HG02571 (cell line): ENCODE results near the gene LSM7.

Experiments
- ATAC-seq: cut with Tn5 transposase; IDR thresholded peaks from one replicate; pipeline ENCODE4 v1.9.1; 2021; ENCODE audit warnings: mild to moderate bottlenecking, moderate library complexity; ENCODE audit not compliant: unreplicated experiment

LSM7 gene

GRCh38 chr19:2325281-2326046 lies 2.9 kb downstream of the LSM7 start:
- ATAC-seq: no peak

GRCh38 chr19:2324220-2324948 lies 4.0 kb downstream of the LSM7 start:
- ATAC-seq: no peak

GRCh38 chr19:2323707-2324106 lies 4.7 kb downstream of the LSM7 start:
- no peak for ATAC-seq

GRCh38 chr19:2321565-2322283 lies 6.7 kb downstream of the LSM7 start:
- ATAC-seq: no peak

GRCh38 chr19:2320939-2321338 lies 7.4 kb downstream of the LSM7 start:
- no peak for ATAC-seq

- no peak for ATAC-seq
Observed at GRCh38 chr19:2320049-2320448, 8.3 kb downstream of the LSM7 start.

GRCh38 chr19:2319551-2319950 lies 8.8 kb downstream of the LSM7 start:
- no peak for ATAC-seq

- no peak for ATAC-seq
Observed at GRCh38 chr19:2318923-2319322, 9.5 kb downstream of the LSM7 start.

GRCh38 chr19:2317756-2318155 lies 10.6 kb downstream of the LSM7 start:
- ATAC-seq: no peak

GRCh38 chr19:2317300-2317699 lies 11.1 kb downstream of the LSM7 start:
- no peak for ATAC-seq

GRCh38 chr19:2315818-2316353 lies 12.5 kb downstream of the LSM7 start:
- ATAC-seq: no peak

GRCh38 chr19:2315121-2315817 lies 13.1 kb downstream of the LSM7 start:
- ATAC-seq: no peak

- no peak for ATAC-seq
Observed at GRCh38 chr19:2312820-2313501, 15.4 kb downstream of the LSM7 start.

GRCh38 chr19:2311093-2311492 lies 17.3 kb downstream of the LSM7 start:
- ATAC-seq: no peak

GRCh38 chr19:2309734-2310362 lies 18.5 kb downstream of the LSM7 start:
- ATAC-seq: no peak

- no peak for ATAC-seq
Observed at GRCh38 chr19:2308114-2308556, 20.3 kb downstream of the LSM7 start, which contains the start of gene LINGO3. TSS of gene LINGO3 (minus strand) at chr19:2308154. CDS start at chr19:2291776, 16,378 bp downstream.

- ATAC-seq: no peak
Observed at GRCh38 chr19:2307518-2308012, 20.8 kb downstream of the LSM7 start.

GRCh38 chr19:2306971-2307370 lies 21.4 kb downstream of the LSM7 start:
- ATAC-seq: no peak

GRCh38 chr19:2306281-2306806 lies 22.0 kb downstream of the LSM7 start:
- no peak for ATAC-seq
